Cardiac fibroblast (primary cell): ENCODE measurements around the gene MDK.

ENCODE experiments used
- DNase-seq, 2 donors: peaks; one replicate each; pipeline versions ENCODE4 v3.0.0 to v3.0.0-alpha.2; 2010; ENCODE audit warnings: low read depth in 2 of 2
- H3K4me3 ChIP-seq, 2 donors: replicated peaks in 1 of 2; 1 replicate in 1 of 2; 2 replicates in 1 of 2; pipeline ENCODE4 v1.5.1; 2011; ENCODE audit warnings: low read depth in 2 of 2, low read length in 2 of 2, mild to moderate bottlenecking in 2 of 2, moderate library complexity in 1 of 2
- CTCF ChIP-seq: IDR thresholded peaks from one replicate; pipeline ENCODE4 v1.5.1; 2011; ENCODE audit warnings: low read depth, mild to moderate bottlenecking, low read length, inconsistent platforms

The MDK gene

DNA sequence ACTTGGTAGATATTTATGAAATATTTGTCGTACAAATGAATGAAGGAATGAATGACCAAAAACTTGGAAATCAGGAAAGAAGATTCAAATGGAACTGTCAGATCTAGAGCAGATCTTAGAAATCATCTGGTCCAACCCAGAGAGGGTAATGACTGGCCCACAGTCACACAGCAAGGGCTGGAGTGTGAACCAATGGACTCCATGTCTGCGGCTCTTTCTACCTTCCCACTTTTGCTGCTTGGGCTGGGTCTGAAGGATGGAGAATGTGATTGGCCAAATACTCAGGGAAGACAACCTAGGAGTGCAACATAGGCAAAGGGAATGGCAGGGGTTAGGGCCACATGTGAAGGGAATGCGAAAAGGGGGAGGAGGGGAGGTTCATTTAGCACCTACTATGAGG is 40.0 kb upstream of the MDK start:
- DNase-seq = no peak
- TF ChIP-seq CTCF = no peak
- no peak overlapping the region for H3K4me3 ChIP-seq

DNA sequence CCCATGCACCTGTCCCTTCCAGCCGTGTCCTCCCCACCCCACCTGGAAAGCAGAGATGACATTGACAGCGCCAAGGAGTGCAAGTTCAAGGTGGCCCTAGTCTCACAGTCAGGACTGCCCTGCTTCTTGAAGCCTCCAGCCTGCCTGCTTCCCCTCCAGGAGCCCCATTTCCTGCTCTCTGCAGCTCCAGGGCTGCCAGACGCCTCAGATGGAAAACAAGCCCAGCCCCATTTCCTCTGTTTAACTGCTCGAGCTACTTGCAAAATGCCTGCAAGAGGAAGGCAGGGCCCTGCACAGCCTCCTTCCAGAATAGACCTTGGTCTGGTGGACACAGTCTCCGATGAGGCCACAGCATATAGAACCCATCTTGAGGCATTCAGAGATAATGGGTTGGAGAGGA is 39.2 kb upstream of the MDK start:
- no peak for TF ChIP-seq CTCF
- H3K4me3 ChIP-seq = no peak overlapping the region
- peak in 1 of 2 donors; percentile 64 for DNase-seq

GRCh38 chr11:46343520-46343919 is 37.9 kb upstream of the MDK start:
- H3K4me3 ChIP-seq = no peak overlapping the region
- no peak for TF ChIP-seq CTCF
- DNase-seq = no peak

GRCh38 chr11:46345131-46345597 is 36.3 kb upstream of the MDK start:
- H3K4me3 ChIP-seq = no peak overlapping the region
- TF ChIP-seq CTCF = no peak
- no peak for DNase-seq

DNA sequence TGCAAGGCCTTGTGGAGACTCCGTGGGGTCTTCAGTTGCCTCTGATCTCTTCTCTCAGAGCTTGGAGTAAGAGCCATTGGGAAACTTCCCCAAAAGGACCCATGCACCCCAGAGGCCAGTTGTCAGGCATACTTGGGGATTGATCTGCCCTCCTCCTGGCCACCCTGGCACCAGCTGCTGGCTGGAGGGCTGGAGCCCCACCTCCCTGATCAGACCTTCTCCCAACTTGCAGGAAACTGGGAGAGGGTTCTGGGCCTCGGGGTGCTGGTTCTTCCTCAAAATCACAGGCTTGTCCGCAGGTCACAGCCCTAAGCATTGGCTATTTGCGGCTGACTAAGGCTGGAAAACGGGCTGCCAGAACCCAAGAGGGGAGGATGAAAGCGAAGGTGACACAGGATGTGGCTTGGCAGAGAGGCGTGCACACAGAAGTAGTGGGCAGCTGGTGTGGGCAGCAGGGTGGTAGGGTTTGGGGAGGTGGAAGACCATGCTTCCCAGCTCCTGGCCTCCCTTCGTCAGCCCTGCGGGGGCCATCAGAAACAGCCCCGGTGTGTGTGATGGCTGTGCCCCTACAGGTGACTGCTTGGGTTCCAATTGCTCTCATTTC is 35.5 kb upstream of the MDK start:
- H3K4me3 ChIP-seq = no peak overlapping the region
- no peak for DNase-seq
- TF ChIP-seq CTCF = no peak

- peak; percentile 76 to 89 for DNase-seq
- TF ChIP-seq CTCF = peak; percentile 30
- H3K4me3 ChIP-seq = peak within 1 kb of the TSS; percentile 93 to 96
These were observed 34.4 kb upstream of the MDK start, which contains the start of gene DGKZ for GRCh38 chr11:46346886-46347636. DGKZ (plus strand) TSS chr11:46347463; CDS start chr11:46347660, 197 bp downstream.
